Parathyroid adenoma (tissue), 2 donors: ENCODE data around the gene LRCH1.

Experiments used
- H2AFZ ChIP-seq: fragments of 300-600 bp; sonication (generic); one replicate; pipeline ENCODE4 v1.7.0; 2017; ENCODE audit warnings: antibody characterized with exemption, mild to moderate bottlenecking
- H3K27ac ChIP-seq: fragments of 300-600 bp; sonication (generic); one replicate; pipeline ENCODE4 v1.7.0; 2017
- H3K27me3 ChIP-seq: fragments of 300-600 bp; sonication (generic); one replicate; pipeline ENCODE4 v1.7.0; 2017; ENCODE audit warnings: low read length; ENCODE audit not compliant: control insufficient read depth, insufficient read depth
- H3K36me3 ChIP-seq: fragments of 300-600 bp; sonication (generic); one replicate; pipeline ENCODE4 v1.7.0; 2017; ENCODE audit warnings: low read length; ENCODE audit not compliant: control insufficient read depth, insufficient read depth
- H3K4me1 ChIP-seq: fragments of 300-600 bp; sonication (generic); one replicate; pipeline ENCODE4 v1.7.0; 2017; ENCODE audit warnings: control low read depth
- H3K4me2 ChIP-seq: fragments of 300-600 bp; sonication (generic); one replicate; pipeline ENCODE4 v1.7.0; 2017; ENCODE audit warnings: low read length
- H3K4me3 ChIP-seq: fragments of 300-600 bp; sonication (generic); one replicate; pipeline ENCODE4 v1.7.0; 2017; ENCODE audit warnings: low read depth, low read length
- H3K79me2 ChIP-seq: fragments of 300-600 bp; sonication (generic); one replicate; pipeline ENCODE4 v1.7.0; 2017; ENCODE audit warnings: control low read depth
- H3K9ac ChIP-seq: fragments of 300-600 bp; sonication (generic); one replicate; pipeline ENCODE4 v1.7.0; 2017; ENCODE audit warnings: mild to moderate bottlenecking
- H3K9me3 ChIP-seq: fragments of 300-600 bp; sonication (generic); one replicate; pipeline ENCODE4 v1.7.0; 2017; ENCODE audit warnings: low read length; ENCODE audit not compliant: control insufficient read depth
- CTCF ChIP-seq: fragments of 300-600 bp; sonication (generic); IDR thresholded peaks from one replicate; pipeline ENCODE4 v1.7.0; 2017; ENCODE audit warnings: antibody characterized with exemption, mild to moderate bottlenecking
- donor health status: primary hyperparathyroidism.

LRCH1 gene

GRCh38 chr13:46569456-46569855 is 16.5 kb downstream of the LRCH1 start:
- Histone ChIP-seq H3K9me3 (no peaks in the 10 kb centered on the region), H3K4me1 (peaks cover 6% of the 10 kb centered on the region), H3K27me3 (no peaks in the 10 kb centered on the region), H2AFZ (no peak overlapping the region), H3K36me3 (no peaks in the 10 kb centered on the region), H3K79me2 (peaks cover 20% of the 10 kb centered on the region), H3K4me2 (no peak overlapping the region), H3K4me3 (no peak overlapping the region), H3K9ac (no peak overlapping the region), H3K27ac (no peak overlapping the region)
- no peak for TF ChIP-seq CTCF

- Histone ChIP-seq H3K36me3 (no peaks in the 10 kb centered on the region), H3K79me2 (peaks cover 16% of the 10 kb centered on the region), H3K9ac (no peak overlapping the region), H3K9me3 (no peaks in the 10 kb centered on the region), H3K27me3 (no peaks in the 10 kb centered on the region), H3K4me2 (no peak overlapping the region), H2AFZ (no peak overlapping the region), H3K4me1 (peaks cover 6% of the 10 kb centered on the region), H3K27ac (peak overlapping the region; percentile 16), H3K4me3 (no peak overlapping the region)
- TF ChIP-seq CTCF = no peak
These were observed 17.3 kb downstream of the LRCH1 start for GRCh38 chr13:46570273-46570672.

- Histone ChIP-seq H3K79me2 (peaks cover 16% of the 10 kb centered on the region), H3K4me2 (no peak overlapping the region), H3K9ac (no peak overlapping the region), H3K27me3 (no peaks in the 10 kb centered on the region), H3K9me3 (no peaks in the 10 kb centered on the region), H3K27ac (no peak overlapping the region), H3K4me1 (peaks cover 6% of the 10 kb centered on the region), H3K36me3 (no peaks in the 10 kb centered on the region), H3K4me3 (no peak overlapping the region), H2AFZ (no peak overlapping the region)
- TF ChIP-seq CTCF = no peak
These were observed 18.4 kb downstream of the LRCH1 start for GRCh38 chr13:46571189-46571908.

- no peak for TF ChIP-seq CTCF
- no peaks in the 10 kb centered on the region for H3K27me3 ChIP-seq
- H3K36me3 ChIP-seq = no peaks in the 10 kb centered on the region
- peaks cover 6% of the 10 kb centered on the region for H3K4me1 ChIP-seq
- H3K4me2 ChIP-seq = no peak overlapping the region
- H3K9ac ChIP-seq = no peak overlapping the region
- H3K27ac ChIP-seq = no peak overlapping the region
- H2AFZ ChIP-seq = no peak overlapping the region
- peaks cover 16% of the 10 kb centered on the region for H3K79me2 ChIP-seq
- H3K9me3 ChIP-seq = no peaks in the 10 kb centered on the region
- no peak overlapping the region for H3K4me3 ChIP-seq
These were observed 19.1 kb downstream of the LRCH1 start for GRCh38 chr13:46571909-46572595.
